SHP77 treated with DMSO at 0.1 percent for 48 hours (cell line): ENCODE data around the gene AGBL4.

Source experiments
- DNase-seq: peaks from one replicate; lab custom pipeline; 2025; lab: John Stamatoyannopoulos, UW

Gene AGBL4

GRCh38 chr1:48581270-48581669, 1442.5 kb downstream of the AGBL4 start:
- no peak for DNase-seq

DNA sequence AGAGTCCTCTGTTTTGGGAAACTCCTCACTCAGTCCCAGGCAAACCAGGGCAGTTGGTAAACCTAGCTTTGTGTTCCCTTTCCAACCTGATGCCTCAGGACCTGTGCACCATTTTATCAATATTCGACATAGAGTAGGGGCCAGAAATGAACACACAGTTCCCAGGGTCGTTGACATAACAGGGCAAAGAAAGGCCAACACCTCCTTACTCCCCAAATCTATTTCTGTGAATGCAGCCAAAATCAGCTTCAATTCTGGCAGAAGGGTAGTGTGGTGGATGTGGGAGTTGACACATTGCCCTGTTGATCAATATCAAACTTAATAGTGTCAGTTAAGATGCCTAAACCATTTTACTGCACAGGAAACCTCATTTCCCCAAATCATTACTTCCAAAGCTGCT, 1447.2 kb downstream of the AGBL4 start:
- no peak for DNase-seq

DNA sequence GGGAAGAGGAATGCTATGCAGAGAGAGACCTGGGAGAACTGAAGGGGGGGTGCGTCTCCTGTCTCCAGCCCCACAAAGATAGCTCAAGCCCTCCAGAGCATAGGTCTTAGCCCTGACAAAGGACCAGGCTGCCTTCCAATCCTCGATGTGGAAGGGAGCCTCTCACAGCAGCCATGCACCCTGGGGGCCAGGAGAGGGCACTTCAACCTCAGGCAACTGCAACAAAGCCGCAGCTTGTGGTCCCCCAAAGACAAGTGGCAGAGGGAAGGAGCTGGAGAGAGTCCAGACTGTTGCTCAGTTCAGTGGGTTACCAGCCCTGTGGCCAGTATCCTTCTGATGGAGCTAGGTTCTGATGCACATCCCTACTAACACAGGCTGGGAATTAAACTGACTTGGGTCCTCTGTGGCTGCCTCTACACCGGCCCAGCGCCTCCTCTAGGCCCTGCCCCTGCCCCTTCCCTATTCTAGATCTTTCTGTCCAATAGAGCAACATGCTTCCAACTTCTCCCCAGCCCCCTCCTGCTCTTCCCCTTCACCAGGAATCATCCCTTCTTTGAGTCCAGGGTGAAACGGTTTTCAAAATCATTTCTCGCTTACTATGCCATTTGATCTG, 1451.0 kb downstream of the AGBL4 start:
- DNase-seq = peak; percentile 58

- no peak for DNase-seq
These were observed 1451.6 kb downstream of the AGBL4 start for GRCh38 chr1:48572134-48572533.

- DNase-seq = no peak
These were observed 1452.3 kb downstream of the AGBL4 start for GRCh38 chr1:48571303-48571987.

DNA sequence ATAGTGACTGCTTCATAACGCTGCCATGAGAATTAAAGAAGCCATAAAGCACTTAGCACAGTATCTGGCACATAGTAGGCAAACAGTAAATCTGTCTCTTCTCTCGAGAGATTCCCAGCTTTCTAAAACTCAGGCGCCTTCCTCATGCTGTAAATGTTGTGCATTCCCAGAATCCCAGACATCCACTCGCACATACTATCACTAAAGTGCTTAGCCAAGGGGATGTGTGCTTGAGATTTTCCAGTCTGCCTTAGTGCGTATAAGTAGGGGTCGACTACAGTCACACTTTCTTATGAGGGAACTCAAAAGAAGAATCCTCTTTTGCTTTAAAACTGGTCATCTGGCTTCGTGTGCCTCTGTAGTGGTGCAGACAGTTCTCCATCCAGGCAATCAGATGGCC, 1453.2 kb downstream of the AGBL4 start:
- no peak for DNase-seq

DNA sequence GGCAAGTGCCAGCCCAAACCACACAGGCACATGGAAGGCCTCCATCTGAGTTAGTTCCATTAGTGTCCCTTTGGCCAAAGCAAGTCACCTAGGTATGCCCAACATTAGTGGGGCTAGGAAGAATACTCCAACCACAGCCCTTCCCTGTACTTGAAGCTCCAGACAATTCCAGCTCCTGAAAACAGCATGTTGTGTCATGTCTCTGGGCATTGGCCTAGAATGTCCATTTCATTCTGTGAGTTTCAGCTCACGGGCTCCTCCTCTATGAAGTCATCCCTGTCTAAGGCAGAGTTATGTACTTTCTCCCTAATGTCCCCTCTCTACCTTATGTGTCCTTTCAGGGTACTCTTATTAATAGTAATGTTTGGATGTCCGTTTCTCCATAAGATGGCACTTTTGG, 1455.3 kb downstream of the AGBL4 start:
- no peak for DNase-seq

- no peak for DNase-seq
These were observed 1457.3 kb downstream of the AGBL4 start for GRCh38 chr1:48566492-48566891.

DNA sequence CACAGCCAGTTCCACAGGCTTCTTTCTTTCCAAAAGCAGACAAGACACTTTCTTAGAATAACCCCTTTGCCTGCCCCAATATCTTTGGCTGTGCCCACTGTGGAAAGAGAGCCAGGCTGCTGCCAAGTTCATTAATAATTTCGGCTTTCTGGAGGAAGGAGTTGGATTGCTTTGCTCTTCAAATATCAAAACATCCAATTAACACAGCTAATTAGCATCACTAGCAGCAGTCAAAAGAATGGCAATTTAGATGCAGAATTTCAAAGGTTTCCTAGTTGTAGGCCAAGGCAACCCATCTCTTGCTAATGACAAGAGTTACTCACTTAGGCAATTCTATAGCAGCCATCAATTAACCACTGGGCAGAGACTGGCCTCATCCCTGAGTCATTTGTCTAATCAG, 1460.7 kb downstream of the AGBL4 start:
- no peak for DNase-seq

- DNase-seq = no peak
These were observed 1462.3 kb downstream of the AGBL4 start for GRCh38 chr1:48561444-48561843.

DNA sequence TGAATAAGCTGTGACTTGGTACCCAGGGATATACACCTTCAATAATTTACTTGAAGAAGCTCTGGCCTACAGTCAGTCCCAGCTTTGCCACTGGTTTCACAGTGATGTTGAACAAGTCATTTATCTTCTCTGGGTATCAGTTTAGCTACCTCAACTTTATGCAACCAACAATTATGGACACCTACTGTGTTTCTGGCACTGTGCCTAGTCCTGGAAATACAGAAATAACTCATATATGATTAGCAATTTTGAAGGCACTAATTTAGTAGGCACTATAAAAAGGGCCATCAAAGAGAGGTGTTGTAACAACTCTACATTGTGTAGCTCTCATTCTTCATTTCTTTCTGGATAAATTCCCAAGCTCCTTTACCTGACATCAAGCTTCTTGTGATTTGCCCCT, 1463.2 kb downstream of the AGBL4 start:
- no peak for DNase-seq

GRCh38 chr1:48560116-48560515, 1463.6 kb downstream of the AGBL4 start:
- DNase-seq = no peak

- DNase-seq = no peak
These were observed 1465.4 kb downstream of the AGBL4 start for GRCh38 chr1:48558366-48558765.

DNA sequence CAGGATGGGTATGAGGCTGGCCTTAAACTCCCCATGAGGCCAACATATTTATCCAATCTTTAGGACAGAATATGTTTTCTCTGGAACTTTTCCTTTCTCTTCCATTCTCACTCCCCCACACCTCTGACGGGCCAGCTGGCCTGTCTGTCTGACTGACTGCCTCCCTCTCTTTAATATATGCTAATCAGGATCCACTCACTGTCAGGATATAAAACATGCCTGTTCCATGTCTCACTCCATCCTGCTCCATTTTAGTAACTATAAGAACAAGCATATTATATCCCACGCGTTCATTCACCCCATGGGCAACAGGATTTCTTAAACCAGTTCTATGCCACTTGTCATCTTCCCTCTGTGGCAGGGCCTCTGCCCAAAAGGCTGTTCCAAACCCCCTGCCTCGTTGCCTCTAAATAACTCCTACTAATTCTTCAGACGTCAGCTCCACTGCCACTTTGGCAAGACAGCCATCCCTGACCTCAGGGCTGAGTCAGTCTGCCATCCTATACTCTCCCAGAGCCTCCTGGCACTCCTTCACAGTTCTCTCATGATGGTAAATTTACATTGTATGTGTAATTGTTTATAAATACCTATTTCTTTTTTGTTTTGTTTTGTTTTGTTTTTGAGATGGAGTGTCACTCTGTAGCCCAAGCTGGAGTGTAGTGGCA, 1467.4 kb downstream of the AGBL4 start:
- DNase-seq = no peak

GRCh38 chr1:48555271-48555670, 1468.5 kb downstream of the AGBL4 start:
- no peak for DNase-seq

GRCh38 chr1:48552903-48553606, 1470.7 kb downstream of the AGBL4 start:
- DNase-seq = no peak

DNA sequence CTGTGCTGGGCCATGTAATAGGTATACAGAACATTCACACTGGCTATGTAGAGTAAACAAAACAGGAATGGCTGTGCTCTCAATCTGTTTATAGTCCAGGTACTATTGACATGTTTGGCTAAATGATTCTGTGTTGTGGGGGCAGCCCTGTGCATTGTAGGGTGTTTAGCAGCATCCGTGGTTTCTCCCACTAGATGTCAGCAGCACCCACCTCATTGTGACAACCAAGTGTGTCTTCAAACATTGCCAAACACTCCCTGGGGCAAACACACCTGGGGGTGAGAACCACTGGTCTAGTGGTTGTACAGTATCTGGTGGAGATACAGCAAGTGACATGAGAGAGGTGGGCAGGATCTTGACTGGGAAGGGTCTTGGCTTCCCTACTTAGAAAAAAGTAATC, 1471.3 kb downstream of the AGBL4 start:
- peak; percentile 3 for DNase-seq

DNA sequence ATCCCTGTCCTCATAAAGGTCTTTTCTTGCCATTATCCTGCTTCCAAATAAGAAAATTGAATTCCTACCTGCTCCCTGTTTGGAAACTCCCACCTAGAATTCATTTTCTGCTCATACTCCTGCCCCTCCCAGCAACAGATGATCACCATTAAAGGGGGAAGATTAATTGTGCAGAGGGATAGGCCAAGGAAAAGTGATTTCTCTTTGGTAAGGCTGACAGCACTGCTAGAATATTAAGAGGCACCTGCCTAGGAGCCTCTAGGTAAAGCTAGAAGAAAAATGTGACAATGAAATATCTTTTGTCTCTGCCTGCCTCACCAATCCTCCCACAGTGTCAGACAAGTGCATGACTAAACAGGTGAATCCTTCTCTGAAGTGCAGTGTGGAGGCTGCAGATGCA, 1474.8 kb downstream of the AGBL4 start:
- no peak for DNase-seq

GRCh38 chr1:48547561-48548220, 1476.1 kb downstream of the AGBL4 start:
- DNase-seq = no peak

DNA sequence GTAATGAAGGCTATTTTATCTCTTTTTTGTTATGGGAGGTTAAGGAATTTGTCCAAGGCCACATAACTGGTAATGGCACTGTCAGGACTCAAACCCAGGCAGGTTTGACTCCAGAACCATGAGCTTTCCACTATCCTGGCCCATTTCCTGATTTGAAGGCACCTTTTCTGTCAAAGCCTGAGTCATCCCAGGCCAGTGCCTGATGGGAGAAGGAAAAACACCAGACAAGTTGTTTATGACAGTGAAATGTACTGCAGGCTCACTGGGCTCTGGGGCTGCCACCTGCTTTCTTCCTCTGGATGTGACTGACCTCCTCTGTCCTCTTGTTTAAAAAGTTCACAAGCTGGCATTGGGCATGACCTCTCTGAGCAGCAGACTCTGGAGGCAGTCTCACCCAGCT, 1479.9 kb downstream of the AGBL4 start:
- no peak for DNase-seq

GRCh38 chr1:48540587-48540986, 1483.2 kb downstream of the AGBL4 start:
- no peak for DNase-seq

- DNase-seq = peak; percentile 8
These were observed 1487.3 kb downstream of the AGBL4 start for GRCh38 chr1:48536477-48536876.
